ENCODE results near the gene FIP1L1.

FIP1L1 gene

DNA sequence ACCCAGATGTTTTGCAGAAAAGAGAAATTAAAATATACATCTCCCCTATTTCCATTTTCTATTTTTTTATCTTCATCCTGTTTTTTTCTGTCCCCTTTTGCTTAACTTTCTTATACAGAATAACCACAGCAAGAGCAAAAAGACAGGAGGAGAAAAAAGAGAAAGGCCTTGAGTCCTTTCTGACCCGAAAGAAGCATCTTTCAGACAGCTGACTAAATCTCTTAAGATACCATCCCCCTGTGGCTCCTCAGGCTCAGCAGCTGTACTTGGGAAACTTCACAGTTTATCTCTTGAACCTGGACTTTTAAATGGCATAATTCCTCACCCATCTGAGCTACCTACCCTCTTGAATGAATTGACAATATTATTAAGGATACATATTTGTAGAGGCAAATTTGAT, 100.2 kb downstream of the FIP1L1 start:
- DNase-seq: no peak

DNA sequence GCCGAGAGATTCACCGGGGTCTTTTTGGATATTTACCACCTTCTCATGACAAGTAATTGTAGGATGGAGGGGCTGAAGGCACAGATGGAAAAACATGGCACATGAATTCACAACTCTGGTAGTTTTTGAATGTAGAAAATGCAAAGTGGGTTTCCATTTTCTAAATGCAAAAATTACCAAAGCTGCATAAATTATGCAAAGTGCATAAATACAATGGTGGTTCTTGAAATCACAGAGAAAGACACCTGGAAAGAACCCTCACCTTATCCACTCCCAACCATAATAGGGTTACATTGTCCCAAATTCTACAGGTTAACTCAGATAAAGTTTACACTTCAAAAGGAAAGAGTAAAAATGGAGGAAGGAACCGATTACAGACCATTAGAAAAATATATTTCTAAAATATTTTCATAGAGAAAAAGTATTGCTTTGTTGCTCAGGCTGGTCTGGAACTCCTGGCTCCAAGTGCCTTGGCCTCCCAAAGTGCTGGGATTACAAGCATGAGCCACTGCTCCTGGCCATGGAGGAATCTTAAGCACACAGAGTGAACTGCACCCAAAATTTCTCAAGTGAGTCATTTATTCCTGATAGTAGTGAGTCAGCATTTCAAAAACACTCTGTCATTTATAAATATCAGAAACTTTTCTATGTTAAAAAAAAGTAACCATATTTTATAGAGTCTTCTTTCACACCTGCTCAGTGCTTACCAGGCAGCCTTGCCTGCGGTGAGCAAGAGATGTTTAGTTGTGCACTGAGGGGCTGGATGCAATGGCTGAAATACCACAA, 101.4 kb downstream of the FIP1L1 start:
- no peak for DNase-seq

- no peak for DNase-seq
Measured at GRCh38 chr4:53479736-53480525, 102.5 kb downstream of the FIP1L1 start.

- DNase-seq: no peak
Measured at GRCh38 chr4:53480909-53481308, 103.5 kb downstream of the FIP1L1 start.

- DNase-seq: no peak
Measured at GRCh38 chr4:53481586-53481985, 104.1 kb downstream of the FIP1L1 start.

DNA sequence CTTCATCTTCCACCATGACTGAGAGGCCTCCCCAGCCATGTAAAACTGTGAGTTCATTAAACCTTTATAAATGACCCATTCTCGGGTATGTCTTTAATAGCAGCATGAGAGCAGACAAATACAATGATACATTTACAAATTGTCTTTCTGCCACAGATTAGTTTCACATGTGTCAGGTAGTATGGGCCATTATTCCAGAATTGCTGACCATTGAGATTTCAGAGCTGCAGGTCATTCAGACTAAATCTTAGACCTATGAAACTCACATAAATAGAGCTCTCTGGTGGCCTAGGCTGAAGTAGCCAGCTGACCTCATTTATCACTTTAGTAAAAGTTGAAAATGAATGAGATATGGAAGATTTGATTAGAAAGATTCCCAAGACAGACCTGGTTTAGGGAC, 105.8 kb downstream of the FIP1L1 start:
- no peak for DNase-seq

DNA sequence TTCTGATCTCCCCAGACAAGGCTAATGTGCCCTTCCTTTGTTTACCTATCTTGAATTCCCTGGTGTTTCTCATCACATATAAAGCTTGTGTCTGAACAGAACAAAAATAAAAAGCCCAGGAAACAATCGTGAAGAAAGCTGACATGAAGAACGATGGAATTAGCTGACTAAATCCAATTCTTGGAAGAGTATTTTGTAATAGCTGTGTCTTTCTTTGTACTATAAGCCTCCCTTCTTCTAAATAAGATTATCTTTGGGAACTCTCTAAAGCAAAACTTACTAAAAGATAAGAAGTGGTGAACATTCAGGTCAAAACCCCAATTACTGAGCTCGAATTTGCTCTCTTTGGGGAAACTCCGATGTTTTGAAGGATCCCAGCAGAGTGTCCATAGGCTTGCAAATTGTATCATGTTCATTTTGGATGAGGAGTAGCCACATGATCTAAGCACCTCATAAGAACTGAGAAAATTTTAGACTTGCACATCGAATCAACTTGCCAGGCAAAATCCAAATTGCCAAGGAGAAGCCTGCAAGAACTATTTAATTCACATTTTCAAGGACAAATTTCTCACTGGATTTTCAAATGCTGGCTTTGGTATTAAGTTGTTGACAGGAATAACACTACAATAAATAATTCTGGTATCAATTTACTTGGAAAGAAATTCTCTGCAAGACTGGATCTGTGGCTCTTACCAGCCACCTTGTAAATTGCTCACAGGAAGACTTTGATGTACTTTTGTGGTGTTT, 107.6 kb downstream of the FIP1L1 start:
- no peak for DNase-seq

DNA sequence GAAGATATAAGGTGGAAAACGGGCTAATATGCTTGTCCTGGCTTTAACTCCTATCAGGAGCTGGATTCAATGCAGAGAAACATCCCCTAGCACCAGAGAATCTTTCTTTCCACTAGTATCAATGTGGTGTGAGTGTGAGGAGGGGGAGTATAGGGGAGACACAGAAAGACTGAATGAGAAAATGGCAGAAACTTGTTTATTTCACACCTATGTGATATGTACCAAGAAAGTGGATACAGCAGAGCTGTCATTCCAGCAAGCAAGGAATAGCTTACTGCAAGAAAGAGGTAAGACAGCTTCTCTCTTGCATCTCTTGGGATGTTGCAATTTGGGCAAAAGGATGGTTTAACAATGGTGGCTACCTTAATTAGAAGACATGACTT, 108.2 kb downstream of the FIP1L1 start:
- DNase-seq: no peak

DNA sequence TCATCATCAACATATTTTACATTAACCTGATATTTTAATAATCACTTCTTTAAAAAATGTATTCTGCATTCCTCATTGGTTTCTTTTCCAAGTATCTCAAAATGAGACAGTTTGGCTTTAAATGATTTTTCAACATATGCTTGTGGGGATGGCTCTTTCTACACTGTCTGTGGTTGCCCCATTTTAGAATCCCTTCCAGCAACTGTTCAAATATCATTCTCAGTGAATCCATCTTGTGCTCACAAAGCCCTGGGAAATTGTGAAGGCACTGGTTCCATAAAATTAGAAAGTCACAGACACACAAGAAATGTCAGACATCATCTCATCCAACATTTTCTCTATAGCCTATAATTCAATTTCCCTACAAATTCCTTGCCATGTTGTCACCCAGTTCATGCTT, 110.3 kb downstream of the FIP1L1 start:
- no peak for DNase-seq

- no peak for DNase-seq
Measured at GRCh38 chr4:53489279-53489889, 111.9 kb downstream of the FIP1L1 start.

DNA sequence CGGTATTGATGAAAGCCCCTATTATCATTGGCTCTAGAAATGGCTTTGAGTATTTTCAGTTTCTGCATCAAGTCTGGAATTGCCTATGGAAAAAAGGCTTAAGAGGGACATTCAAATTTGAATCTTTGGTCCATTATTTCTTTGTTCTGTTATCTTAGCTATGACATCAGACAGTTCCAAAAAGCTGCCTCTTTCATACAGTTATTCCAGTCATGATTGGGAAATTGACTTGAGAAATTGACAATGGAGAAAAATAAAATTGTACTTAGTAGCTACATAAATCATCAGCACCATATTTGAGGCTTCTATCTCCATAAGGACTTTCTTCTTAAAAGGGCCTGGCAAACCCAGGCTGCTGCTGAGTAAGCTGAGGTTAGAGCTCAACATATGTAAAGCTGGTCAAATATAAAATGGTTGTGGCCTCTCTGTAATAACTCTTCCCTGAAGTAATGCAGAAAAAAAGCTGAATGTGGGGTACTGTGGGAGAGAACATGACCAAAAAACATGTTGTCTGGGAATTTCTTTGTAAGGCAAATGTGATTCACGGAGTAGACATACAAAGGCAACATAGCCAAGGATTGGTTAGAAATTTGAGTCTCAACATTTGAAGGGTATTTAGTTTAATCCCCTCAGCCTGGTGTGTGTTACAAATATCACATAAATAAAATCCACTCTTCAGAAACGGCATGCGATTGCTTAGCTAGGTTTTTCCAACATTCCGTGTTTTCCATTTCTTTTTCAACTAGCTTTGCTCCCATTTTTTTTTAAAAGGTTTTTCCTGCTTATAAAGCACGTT, 112.9 kb downstream of the FIP1L1 start:
- DNase-seq: no peak

GRCh38 chr4:53490965-53491622, 113.7 kb downstream of the FIP1L1 start:
- no peak for DNase-seq

DNA sequence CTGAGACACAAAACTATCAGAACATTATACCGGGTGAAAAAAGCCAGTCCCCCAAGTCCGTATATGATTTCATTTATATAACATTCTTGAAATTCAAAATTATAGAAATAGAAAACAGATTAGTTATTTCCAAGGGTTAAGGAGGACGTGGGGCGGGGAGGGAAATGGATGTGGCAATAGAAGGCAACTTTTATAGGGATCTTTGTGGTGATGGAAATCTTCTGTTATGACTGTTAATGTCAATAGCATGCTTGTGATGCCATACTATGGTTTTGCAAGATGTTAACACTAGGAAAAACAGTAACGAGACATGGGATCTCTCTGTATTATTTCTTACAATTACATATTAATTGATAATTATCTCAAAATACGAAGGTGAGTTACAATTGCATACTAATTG, 117.4 kb downstream of the FIP1L1 start:
- DNase-seq: no peak

GRCh38 chr4:53497487-53498244, 120.2 kb downstream of the FIP1L1 start:
- DNase-seq: no peak

DNA sequence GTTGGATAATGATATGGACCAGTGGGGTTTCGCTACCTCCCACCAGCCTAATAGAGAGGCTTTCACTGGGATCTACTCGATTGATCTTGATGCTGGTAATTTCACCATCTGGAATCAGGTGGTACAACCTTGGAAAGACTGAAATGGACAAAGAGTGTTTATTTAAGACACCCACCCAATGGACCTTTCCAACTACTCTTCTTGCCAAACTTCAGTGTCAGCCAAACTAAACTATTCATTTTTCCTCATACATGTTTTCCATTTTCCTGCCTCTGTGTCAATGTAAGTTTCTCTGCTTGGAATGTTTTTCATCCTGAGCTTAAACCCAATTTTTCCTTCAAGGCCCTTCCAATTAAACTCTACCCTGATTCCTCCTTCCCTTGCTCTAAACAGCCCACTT, 121.3 kb downstream of the FIP1L1 start:
- no peak for DNase-seq

- no peak for DNase-seq
Measured at GRCh38 chr4:53499791-53500190, 122.3 kb downstream of the FIP1L1 start.

GRCh38 chr4:53500546-53500945, 123.1 kb downstream of the FIP1L1 start:
- DNase-seq: no peak

GRCh38 chr4:53501561-53501960, 124.1 kb downstream of the FIP1L1 start:
- no peak for DNase-seq

DNA sequence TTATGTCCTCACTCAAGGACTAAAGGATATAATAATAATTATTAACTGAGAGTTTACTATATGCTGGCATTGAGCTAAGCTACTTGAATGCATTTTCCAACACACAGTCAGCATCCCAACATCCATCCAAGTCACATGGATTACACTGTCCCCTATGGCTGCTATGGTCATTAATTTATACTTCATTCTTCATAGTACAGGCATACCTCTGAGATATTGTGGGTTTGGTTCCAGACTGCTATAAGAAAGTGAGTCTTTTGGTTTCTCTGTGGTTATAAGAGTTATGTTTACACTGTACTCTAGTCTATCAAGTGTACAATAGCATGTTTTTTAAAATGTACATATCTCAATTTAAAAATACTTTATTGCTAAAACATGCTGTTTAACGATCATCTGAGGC, 124.7 kb downstream of the FIP1L1 start:
- DNase-seq: no peak

GRCh38 chr4:53505947-53506346, 128.5 kb downstream of the FIP1L1 start:
- no peak for DNase-seq

- no peak for DNase-seq
Measured at GRCh38 chr4:53507058-53507457, 129.6 kb downstream of the FIP1L1 start.
